ENCODE measurements around the gene MYO16. TPM values are rescaled to one million over a fixed set of nuclear protein-coding genes. Genes with fewer than 3 reads are reported as not detected.

The MYO16 gene
- total RNA-seq, 6 experiments from 2014 or later: not detected

- TF ChIP-seq CTCF (IDR thresholded peaks at IDR 0.05): no peak
- Mint-ChIP-seq H3K4me3 (no peak overlapping the region), H3K27ac (no peak overlapping the region), H3K9me3 (no peaks in the 10 kb centered on the region), H3K27me3 (ENCODE audit: insufficient read depth) (no peaks in the 10 kb centered on the region; the same call in none of the 2 replicates), H3K4me1 (ENCODE audit: low read depth) (no peaks in the 10 kb centered on the region), H3K36me3 (ENCODE audit: low read depth) (no peaks in the 10 kb centered on the region)
- DNase-seq: no peak
Measured at GRCh38 chr13:109072505-109072904, 443.1 kb downstream of the MYO16 start.

- TF ChIP-seq CTCF (IDR thresholded peaks at IDR 0.05): no peak
- H3K4me3 Mint-ChIP-seq: no peak overlapping the region
- H3K36me3 Mint-ChIP-seq (ENCODE audit: low read depth): no peaks in the 10 kb centered on the region
- H3K9me3 Mint-ChIP-seq: no peaks in the 10 kb centered on the region
- no peaks in the 10 kb centered on the region for H3K4me1 Mint-ChIP-seq (ENCODE audit: low read depth)
- no peak overlapping the region for H3K27ac Mint-ChIP-seq
- H3K27me3 Mint-ChIP-seq (ENCODE audit: insufficient read depth): peaks cover 4% of the 10 kb centered on the region
- no peak for DNase-seq
Measured at GRCh38 chr13:109074436-109074835, 445.0 kb downstream of the MYO16 start.

- peaks cover 4% of the 10 kb centered on the region for H3K27me3 Mint-ChIP-seq (ENCODE audit: insufficient read depth)
- H3K36me3 Mint-ChIP-seq (ENCODE audit: low read depth): no peaks in the 10 kb centered on the region
- no peak for DNase-seq
- no peaks in the 10 kb centered on the region for H3K9me3 Mint-ChIP-seq
- H3K4me1 Mint-ChIP-seq (ENCODE audit: low read depth): no peaks in the 10 kb centered on the region
- H3K27ac Mint-ChIP-seq: no peak overlapping the region
- TF ChIP-seq CTCF (IDR thresholded peaks at IDR 0.05): no peak
- H3K4me3 Mint-ChIP-seq: no peak overlapping the region
Measured at GRCh38 chr13:109074853-109075252, 445.4 kb downstream of the MYO16 start.

- no peak for TF ChIP-seq CTCF (IDR thresholded peaks at IDR 0.05)
- H3K4me3 Mint-ChIP-seq: no peak overlapping the region
- peaks cover 17% of the 10 kb centered on the region for H3K27me3 Mint-ChIP-seq (ENCODE audit: insufficient read depth)
- no peaks in the 10 kb centered on the region for H3K9me3 Mint-ChIP-seq
- no peak for DNase-seq
- H3K27ac Mint-ChIP-seq: no peak overlapping the region
- no peaks in the 10 kb centered on the region for H3K4me1 Mint-ChIP-seq (ENCODE audit: low read depth)
- no peaks in the 10 kb centered on the region for H3K36me3 Mint-ChIP-seq (ENCODE audit: low read depth)
Measured at GRCh38 chr13:109087916-109088623, 458.7 kb downstream of the MYO16 start.

GRCh38 chr13:109088624-109088917 is 459.2 kb downstream of the MYO16 start:
- no peaks in the 10 kb centered on the region for H3K36me3 Mint-ChIP-seq (ENCODE audit: low read depth)
- H3K4me1 Mint-ChIP-seq (ENCODE audit: low read depth): no peaks in the 10 kb centered on the region
- no peak overlapping the region for H3K27ac Mint-ChIP-seq
- H3K9me3 Mint-ChIP-seq: no peaks in the 10 kb centered on the region
- no peak for TF ChIP-seq CTCF (IDR thresholded peaks at IDR 0.05)
- H3K27me3 Mint-ChIP-seq (ENCODE audit: insufficient read depth): peaks cover 17% of the 10 kb centered on the region
- no peak for DNase-seq
- no peak overlapping the region for H3K4me3 Mint-ChIP-seq

GRCh38 chr13:109090796-109091195 is 461.4 kb downstream of the MYO16 start:
- no peak for DNase-seq
- Mint-ChIP-seq H3K36me3 (ENCODE audit: low read depth) (no peaks in the 10 kb centered on the region), H3K9me3 (no peaks in the 10 kb centered on the region), H3K27ac (no peak overlapping the region), H3K4me1 (ENCODE audit: low read depth) (no peaks in the 10 kb centered on the region), H3K27me3 (ENCODE audit: insufficient read depth) (peaks cover 16% of the 10 kb centered on the region), H3K4me3 (no peak overlapping the region)
- no peak for TF ChIP-seq CTCF (IDR thresholded peaks at IDR 0.05)

Data from HFFc6 (cell line).